Measurements from ENCODE around the gene PDE4D.

GRCh38 chr5:59212596-59212995 lies 680.9 kb downstream of the PDE4D start:
- TF ChIP-seq CTCF (optimal IDR thresholded peaks at IDR 0.05 in 1 of 3, IDR thresholded peaks at IDR 0.05 in 1 of 3, conservative IDR thresholded peaks at IDR 0.05 in 1 of 3; ENCODE audit: extremely low read depth in 1 of 3, insufficient read depth in 2 of 3, low read length in 3 of 3) (no peak), EZH2 (IDR thresholded peaks at IDR 0.05; ENCODE audit: low read length) (no peak)
